ENCODE data around the gene ODAD3.

The ODAD3 gene

DNA sequence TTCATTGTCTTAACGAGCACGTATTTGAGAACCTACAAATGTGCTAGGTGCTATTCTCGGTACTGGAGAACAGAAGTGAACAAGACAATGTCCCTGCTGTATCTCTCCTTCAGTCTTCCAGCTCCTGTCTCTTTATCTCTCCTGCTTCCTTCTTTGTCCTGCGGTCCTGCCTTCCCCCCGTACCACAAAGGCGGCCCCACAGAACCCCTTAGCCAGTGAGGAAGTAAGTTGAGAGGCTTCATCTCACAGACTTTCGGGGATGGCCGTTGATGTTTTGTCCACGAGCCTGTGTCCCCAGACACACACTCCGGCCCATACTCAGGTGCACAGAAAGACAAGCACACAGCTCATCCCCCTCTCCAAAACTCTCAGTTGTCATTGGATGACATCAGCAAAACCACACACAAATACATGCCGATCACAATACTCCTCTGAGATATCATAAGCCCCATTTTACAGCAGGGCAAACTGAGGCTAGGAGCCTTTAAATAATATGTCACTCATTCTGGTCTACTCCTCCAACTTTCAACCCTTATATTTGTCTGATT, 61.0 kb downstream of the ODAD3 start:
- no peak for DNase-seq

DNA sequence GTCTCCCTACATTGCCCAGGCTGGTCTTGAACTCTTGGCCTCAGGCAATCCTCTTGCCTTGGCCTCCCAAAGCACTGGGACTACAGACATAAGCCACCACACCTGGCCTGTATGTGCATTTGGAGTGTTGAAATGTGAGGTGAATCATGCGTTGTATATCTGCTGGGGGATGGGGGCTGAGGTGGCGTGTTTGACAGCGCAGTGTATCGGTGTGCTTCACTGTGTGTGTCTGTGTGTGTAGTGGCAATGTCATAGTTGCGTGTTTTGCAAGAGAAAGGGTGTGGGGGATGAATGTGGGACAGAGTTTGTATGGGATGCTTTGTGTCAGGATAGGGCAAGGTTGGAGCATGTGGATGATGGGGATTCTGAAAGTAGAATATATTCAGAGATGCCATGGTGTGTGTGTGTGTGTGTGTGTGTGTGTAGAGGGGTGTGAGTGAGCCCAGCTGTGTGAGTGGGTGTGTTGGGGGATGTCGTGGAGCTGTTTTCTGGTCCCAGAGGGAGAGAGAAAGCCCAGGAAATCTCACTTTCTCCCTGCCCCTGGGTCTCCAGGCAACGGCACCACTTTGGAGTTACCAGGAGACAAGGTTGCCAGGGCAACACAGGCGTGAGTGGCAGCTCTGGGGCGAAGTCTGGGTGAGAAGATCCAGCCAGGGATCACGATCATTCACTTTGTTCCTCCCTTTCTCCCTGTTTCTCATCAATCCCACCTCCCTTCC, 61.6 kb downstream of the ODAD3 start:
- peak; percentile 64 to 73 for DNase-seq

GRCh38 chr19:11370744-11371143, 64.2 kb downstream of the ODAD3 start:
- DNase-seq: no peak
